Rectal smooth muscle tissue (tissue), 1 donor: ENCODE data around the gene AP2B1.

Experiments used
- H3K27ac ChIP-seq: one replicate; pipeline ENCODE4 v1.7.0; 2013; ENCODE audit warnings: low read depth, low read length, inconsistent platforms
- H3K27me3 ChIP-seq: one replicate; pipeline ENCODE4 v1.7.0; 2013; ENCODE audit warnings: low read length; ENCODE audit not compliant: control insufficient read depth, insufficient read depth
- H3K36me3 ChIP-seq: one replicate; pipeline ENCODE4 v1.7.0; 2013; ENCODE audit warnings: low read length; ENCODE audit not compliant: control insufficient read depth, insufficient read depth
- H3K4me1 ChIP-seq: one replicate; pipeline ENCODE4 v1.7.0; 2013; ENCODE audit warnings: low read length; ENCODE audit not compliant: control insufficient read depth, insufficient read depth
- H3K4me3 ChIP-seq: one replicate; pipeline ENCODE4 v1.7.0; 2013; ENCODE audit warnings: low read length
- H3K9ac ChIP-seq: one replicate; pipeline ENCODE4 v1.7.0; 2013; ENCODE audit warnings: low read length

Gene AP2B1

DNA sequence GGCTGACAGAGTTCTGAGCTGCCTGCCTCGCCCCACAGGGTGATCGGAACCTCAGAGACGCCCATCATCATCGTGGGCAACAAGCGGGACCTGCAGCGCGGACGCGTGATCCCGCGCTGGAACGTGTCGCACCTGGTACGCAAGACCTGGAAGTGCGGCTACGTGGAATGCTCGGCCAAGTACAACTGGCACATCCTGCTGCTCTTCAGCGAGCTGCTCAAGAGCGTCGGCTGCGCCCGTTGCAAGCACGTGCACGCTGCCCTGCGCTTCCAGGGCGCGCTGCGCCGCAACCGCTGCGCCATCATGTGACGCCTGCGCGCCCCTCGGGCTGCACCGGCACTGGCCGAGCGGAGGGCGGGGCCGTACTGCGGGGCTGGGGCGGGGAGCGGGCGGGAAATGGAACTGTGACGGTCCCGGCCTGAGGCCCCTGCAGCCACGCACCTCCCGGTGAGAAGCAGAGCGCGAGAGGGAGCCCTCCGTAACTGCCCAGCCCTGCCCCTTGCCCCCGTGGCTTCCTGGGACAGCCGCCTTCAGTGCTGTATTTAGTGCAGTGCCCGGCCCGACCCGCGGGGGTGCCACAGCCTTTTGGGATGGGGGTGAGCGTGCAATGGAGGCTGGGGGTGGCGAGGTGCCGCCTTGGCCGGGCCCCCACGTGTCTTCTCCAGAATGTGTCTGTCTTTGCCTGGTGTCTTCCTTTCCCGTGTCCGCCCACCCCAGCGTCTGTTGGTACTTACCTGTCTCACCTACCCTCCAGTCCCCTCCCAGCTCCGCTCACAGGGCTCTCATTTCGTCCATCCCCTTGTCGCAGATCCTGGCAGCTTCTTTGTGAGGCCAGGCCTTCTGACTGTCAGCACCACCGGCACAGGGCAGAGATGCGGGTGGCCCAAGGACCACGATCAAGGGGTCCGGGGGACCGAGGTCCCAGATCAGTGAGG, 154.1 kb downstream of the AP2B1 start:
- Histone ChIP-seq H3K4me1 (no peaks in the 10 kb centered on the region), H3K27ac (no peak overlapping the region)

GRCh38 chr17:35742496-35742895, 155.4 kb downstream of the AP2B1 start:
- no peak overlapping the region for H3K27ac ChIP-seq
- no peaks in the 10 kb centered on the region for H3K4me1 ChIP-seq
- H3K9ac ChIP-seq = no peak overlapping the region
- no peak overlapping the region for H3K4me3 ChIP-seq
- H3K27me3 ChIP-seq = peaks cover 34% of the 10 kb centered on the region
- H3K36me3 ChIP-seq = no peaks in the 10 kb centered on the region

More for the DNA sequence above, 154.1 kb downstream of the AP2B1 start:
- Histone ChIP-seq H3K36me3 (no peaks in the 10 kb centered on the region), H3K27me3 (peaks cover 34% of the 10 kb centered on the region), H3K4me3 (no peak overlapping the region), H3K9ac (no peak overlapping the region)

- no peaks in the 10 kb centered on the region for H3K4me1 ChIP-seq
- no peak overlapping the region for H3K9ac ChIP-seq
- H3K27me3 ChIP-seq = peaks cover 36% of the 10 kb centered on the region
- no peak overlapping the region for H3K4me3 ChIP-seq
- H3K36me3 ChIP-seq = no peaks in the 10 kb centered on the region
- no peak overlapping the region for H3K27ac ChIP-seq
These were observed 155.9 kb downstream of the AP2B1 start for GRCh38 chr17:35742896-35743477.

- no peaks in the 10 kb centered on the region for H3K36me3 ChIP-seq
- H3K27ac ChIP-seq = no peak overlapping the region
- H3K4me1 ChIP-seq = no peaks in the 10 kb centered on the region
- H3K9ac ChIP-seq = no peak overlapping the region
- H3K27me3 ChIP-seq = peaks cover 37% of the 10 kb centered on the region
- H3K4me3 ChIP-seq = no peak overlapping the region
These were observed 156.7 kb downstream of the AP2B1 start for GRCh38 chr17:35743626-35744328.

DNA sequence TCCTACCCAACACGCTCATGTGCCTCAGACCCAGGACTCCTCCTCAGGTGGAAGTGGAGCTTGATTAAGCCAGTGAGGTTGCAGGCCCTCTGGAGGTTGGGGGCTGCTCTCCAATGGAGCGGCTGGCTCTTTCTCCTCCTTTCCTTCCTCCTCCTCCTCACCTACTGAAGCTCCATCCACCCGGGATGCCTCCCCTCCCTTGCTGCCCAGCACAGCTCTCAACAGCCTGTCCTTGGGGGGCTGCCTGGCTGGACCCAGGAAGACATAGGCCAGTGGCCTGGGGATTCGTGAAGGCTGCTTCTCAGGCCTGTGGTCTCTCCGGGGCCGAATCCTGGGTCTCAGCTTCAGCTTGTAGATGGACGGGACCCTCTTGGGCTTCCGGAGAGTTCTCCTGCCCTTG, 157.7 kb downstream of the AP2B1 start:
- Histone ChIP-seq H3K4me1 (no peaks in the 10 kb centered on the region), H3K27me3 (peaks cover 47% of the 10 kb centered on the region), H3K27ac (no peak overlapping the region), H3K36me3 (no peaks in the 10 kb centered on the region), H3K9ac (no peak overlapping the region), H3K4me3 (no peak overlapping the region)

GRCh38 chr17:35745246-35745645, 158.1 kb downstream of the AP2B1 start:
- no peaks in the 10 kb centered on the region for H3K36me3 ChIP-seq
- H3K27ac ChIP-seq = no peak overlapping the region
- no peak overlapping the region for H3K9ac ChIP-seq
- H3K4me1 ChIP-seq = no peaks in the 10 kb centered on the region
- no peak overlapping the region for H3K4me3 ChIP-seq
- H3K27me3 ChIP-seq = peaks cover 46% of the 10 kb centered on the region

- Histone ChIP-seq H3K4me3 (no peak overlapping the region), H3K27me3 (peaks cover 45% of the 10 kb centered on the region), H3K4me1 (no peaks in the 10 kb centered on the region)
These were observed 158.7 kb downstream of the AP2B1 start for GRCh38 chr17:35745749-35746320.

DNA sequence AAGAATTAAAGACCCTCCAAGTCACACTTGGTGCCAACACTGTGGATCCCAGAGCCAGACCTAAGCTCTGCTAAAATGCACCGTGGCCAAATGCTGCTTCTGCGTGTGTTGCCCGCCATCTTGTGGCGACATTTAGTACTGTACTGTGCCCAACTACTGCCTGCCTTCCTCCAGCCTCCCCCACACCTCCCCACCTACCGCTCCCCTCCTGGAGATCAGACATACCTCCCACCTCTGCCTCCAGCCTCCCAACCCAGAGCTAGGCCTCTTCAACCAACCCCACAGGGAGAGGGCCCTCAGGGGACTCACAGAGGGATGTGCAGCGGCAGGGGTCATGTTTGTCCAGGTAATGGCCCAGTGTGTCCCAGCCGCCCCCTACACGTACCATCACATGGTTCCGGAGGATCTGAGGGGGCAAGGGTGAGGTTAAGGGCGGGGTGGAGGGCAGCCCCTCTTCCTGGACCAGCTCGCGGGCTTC, 160.5 kb downstream of the AP2B1 start:
- H3K9ac ChIP-seq = no peak overlapping the region
- H3K27me3 ChIP-seq = peaks cover 35% of the 10 kb centered on the region
- H3K4me1 ChIP-seq = no peaks in the 10 kb centered on the region
- H3K4me3 ChIP-seq = no peak overlapping the region
- H3K27ac ChIP-seq = no peak overlapping the region
- no peaks in the 10 kb centered on the region for H3K36me3 ChIP-seq

More at GRCh38 chr17:35745749-35746320, 158.7 kb downstream of the AP2B1 start:
- Histone ChIP-seq H3K27ac (no peak overlapping the region), H3K36me3 (no peaks in the 10 kb centered on the region), H3K9ac (no peak overlapping the region)

DNA sequence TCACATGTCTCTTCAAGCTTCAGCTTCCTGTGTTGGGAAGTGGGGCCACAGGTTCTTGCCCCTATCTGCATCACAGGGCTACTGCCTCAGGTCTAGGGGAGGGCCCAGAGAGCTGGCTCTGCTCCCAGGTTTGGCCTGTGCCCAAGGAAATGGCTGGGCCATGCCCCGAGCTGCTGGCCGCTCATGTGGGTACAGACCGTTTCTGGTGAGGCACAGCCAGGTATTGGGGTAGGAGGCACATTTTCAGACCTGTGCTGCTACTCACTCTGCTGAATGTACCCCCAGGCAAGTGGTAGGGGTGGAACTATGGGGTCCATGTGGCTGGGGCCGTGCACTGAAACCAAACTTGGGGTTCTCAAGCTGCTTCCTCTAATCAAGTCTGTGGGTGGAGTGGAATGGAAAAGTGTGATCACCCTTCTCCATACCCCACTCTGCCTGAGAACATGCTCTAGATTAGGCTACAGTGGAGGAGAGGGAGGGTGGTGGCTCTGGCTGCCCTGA, 161.3 kb downstream of the AP2B1 start:
- H3K36me3 ChIP-seq = no peaks in the 10 kb centered on the region
- H3K4me1 ChIP-seq = peaks cover 4% of the 10 kb centered on the region
- peaks cover 36% of the 10 kb centered on the region for H3K27me3 ChIP-seq
- H3K9ac ChIP-seq = no peak overlapping the region
- no peak overlapping the region for H3K27ac ChIP-seq
- no peak overlapping the region for H3K4me3 ChIP-seq

- H3K4me3 ChIP-seq = no peak overlapping the region
- no peak overlapping the region for H3K27ac ChIP-seq
- no peak overlapping the region for H3K9ac ChIP-seq
- no peaks in the 10 kb centered on the region for H3K36me3 ChIP-seq
- peaks cover 30% of the 10 kb centered on the region for H3K27me3 ChIP-seq
- H3K4me1 ChIP-seq = peaks cover 4% of the 10 kb centered on the region
These were observed 161.9 kb downstream of the AP2B1 start for GRCh38 chr17:35748979-35749378.

- H3K4me3 ChIP-seq = no peak overlapping the region
- H3K36me3 ChIP-seq = no peaks in the 10 kb centered on the region
- no peak overlapping the region for H3K27ac ChIP-seq
- H3K27me3 ChIP-seq = peaks cover 27% of the 10 kb centered on the region
- peaks cover 4% of the 10 kb centered on the region for H3K4me1 ChIP-seq
- no peak overlapping the region for H3K9ac ChIP-seq
These were observed 162.7 kb downstream of the AP2B1 start for GRCh38 chr17:35749560-35750412.
